PC-9 (cell line): ENCODE measurements around the gene TPSG1.

Experiments used
- CTCF ChIP-seq: fragments of 200-600 bp; sonication (generic); conservative IDR thresholded peaks from 2 replicates; pipeline ENCODE4 v1.6.1; 2017; ENCODE audit warnings: mixed run types, antibody characterized with exemption, mild to moderate bottlenecking, moderate library complexity
- EZH2 ChIP-seq: fragments of 200-600 bp; sonication (generic); IDR thresholded peaks from 2 replicates; pipeline ENCODE4 v1.8.0; 2017; ENCODE audit warnings: antibody characterized with exemption, low read depth

GRCh38 chr16:1208239-1208830, 16.7 kb downstream of the TPSG1 start:
- TF ChIP-seq CTCF (no peak), EZH2 (no peak)
